GM18519 (cell line): ENCODE measurements around the gene MARVELD2.
A peak's percentile ranks its signal among the peaks of the same experiment; 100 is the strongest.
"Not testable (repeated sequence)": the region's sequence is repeated elsewhere in the genome, so short reads cannot be mapped to it uniquely, and the experiment has no call there.

Source experiments
- ATAC-seq: cut with Tn5 transposase; IDR thresholded peaks from one replicate; pipeline ENCODE4 v1.9.1; 2021; ENCODE audit warnings: mild to moderate bottlenecking, moderate library complexity; ENCODE audit not compliant: unreplicated experiment, low FRiP score

MARVELD2 gene

GRCh38 chr5:69414885-69415583 is at the start of gene MARVELD2:
MARVELD2 (plus strand) TSS chr5:69415116; CDS start chr5:69419386, 4,270 bp downstream.
- ATAC-seq: no peak

- no peak for ATAC-seq
Observed at GRCh38 chr5:69367697-69368279, 47.1 kb upstream of the MARVELD2 start.

GRCh38 chr5:69368458-69369339 is 46.2 kb upstream of the MARVELD2 start:
- ATAC-seq: no peak

DNA sequence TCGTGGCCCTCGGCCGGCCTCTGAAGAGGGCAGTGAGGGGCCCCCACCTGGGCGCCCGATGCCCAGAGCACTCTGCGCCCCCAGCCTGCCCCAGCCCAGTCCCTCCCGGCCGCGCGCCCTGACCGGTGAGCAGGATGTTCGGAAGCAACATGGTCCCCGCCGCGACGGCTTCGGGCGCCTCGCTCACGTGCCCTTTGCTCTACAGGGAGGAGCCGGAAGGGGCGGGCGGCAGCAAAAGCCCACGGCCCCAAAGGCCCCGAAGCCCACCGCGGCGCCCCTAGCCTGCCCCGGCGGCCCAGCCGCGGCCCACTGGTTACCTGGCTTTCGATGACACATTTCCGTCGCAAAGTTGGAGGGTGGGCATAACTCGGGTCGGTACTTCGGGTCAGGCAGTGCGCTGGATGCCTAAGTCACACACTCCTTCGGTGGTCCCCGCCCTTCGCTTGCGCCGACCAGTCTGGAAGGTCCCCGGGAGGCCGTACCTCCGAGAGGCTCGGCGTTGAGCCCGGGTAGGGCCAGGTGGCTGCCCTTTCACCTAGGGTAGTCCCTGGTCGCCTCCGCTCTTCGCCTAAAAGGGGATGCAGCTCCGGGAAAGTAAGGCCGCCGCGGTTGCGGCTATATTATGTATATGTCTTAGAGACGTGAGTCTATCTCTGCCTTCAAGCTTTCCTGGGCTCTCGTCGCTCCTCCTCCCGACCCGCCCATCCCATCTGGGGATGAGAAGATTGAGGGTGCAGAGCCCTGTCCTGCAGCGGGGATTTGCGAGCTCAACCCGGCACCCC is 45.4 kb upstream of the MARVELD2 start, which contains the start of the genes AK6, RAD17 and TAF9:
Gene AK6, minus strand, starts transcription at position 181 of the 782 bp plus-strand sequence. Its CDS starts 30 bp downstream, at position 151.
Gene RAD17, plus strand, starts transcription at position 479 of the 782 bp plus-strand sequence. CDS start 2,391 bp downstream, outside the sequence.
Gene TAF9, minus strand, starts transcription at position 181 of the 782 bp plus-strand sequence. CDS start 3,783 bp downstream, outside the sequence.
- peak; percentile 73 for ATAC-seq

DNA sequence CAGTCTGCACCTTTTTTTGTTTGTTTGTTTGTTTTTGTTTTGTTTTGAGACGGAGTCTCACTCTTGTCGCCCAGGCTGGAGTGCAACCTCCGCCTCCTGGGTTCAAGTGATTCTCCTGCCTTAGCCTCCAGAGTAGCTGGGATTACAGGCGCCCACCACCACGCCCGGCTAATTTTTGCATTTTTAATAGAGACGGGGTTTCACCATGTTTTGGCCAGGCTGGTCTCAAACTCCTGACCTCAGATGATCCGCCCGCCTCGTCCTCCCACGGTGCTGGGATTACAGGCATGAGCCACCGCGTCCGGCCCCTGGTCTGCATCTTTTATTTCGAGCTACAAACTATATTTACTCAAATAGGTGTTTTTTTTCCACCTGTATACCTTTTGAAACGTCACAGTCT is 44.6 kb upstream of the MARVELD2 start:
- not testable (repeated sequence) for ATAC-seq

- no peak for ATAC-seq
Observed at GRCh38 chr5:69372394-69372793, 42.5 kb upstream of the MARVELD2 start.

GRCh38 chr5:69374911-69375446 is 39.9 kb upstream of the MARVELD2 start:
- ATAC-seq: peak; percentile 55

DNA sequence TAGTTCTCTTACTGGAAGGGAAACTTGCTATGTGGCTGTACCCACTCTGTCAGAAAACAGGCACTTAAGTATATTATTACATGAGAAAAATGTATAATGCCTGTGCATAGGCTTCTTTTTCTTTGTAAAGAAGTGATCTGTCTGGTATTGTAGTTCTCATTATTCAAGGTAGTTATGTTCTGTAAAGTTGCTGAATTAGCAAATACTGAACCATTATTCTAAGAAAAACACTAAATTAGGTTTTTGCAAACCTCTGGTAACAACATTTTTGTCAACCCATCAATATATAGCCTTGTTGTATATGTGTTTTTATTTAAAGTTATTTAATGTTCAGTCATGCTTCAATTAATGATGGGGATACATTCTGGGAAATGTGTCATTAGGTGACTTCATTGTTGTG is 36.5 kb upstream of the MARVELD2 start:
- ATAC-seq: no peak

GRCh38 chr5:69404659-69405330 is 10.1 kb upstream of the MARVELD2 start:
- ATAC-seq: no peak

DNA sequence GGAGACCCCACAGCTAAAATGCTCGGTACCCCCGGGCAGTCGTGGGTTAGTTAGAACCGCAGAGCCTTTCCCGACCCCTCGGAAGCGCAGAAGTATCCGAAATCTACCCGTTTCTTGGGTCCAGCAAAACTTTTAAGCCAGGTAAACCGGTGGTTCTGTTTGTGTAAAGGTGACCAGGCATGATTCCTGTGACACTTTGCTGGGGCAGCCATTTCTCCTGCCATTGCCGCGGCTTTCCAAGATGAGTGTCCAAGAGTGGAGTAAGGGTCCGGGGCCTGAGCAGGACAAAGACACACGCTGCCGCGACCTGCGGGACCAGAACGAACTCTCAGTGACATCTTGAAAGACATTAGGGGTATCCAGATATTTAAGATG is 655 bp downstream of the MARVELD2 start:
- no peak for ATAC-seq

DNA sequence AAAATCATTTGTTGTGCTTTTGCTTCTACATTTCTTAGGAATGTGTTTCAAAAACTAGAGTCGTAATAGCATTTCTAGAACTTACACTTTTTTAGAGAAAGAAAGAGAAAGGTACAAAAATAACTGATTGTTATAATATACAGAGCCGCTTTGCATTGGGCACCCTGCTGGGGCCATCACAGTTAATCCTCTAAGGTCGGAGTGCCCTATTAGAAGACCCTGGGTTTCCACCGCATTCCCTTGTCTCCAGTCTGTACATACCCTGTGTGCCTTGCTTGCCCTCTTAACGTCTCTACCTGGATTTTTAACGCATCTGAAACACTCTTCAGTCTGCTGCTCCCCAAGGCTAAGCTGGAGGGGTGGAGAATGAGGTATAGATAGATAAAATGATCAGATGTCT is 1.3 kb downstream of the MARVELD2 start:
- ATAC-seq: no peak

DNA sequence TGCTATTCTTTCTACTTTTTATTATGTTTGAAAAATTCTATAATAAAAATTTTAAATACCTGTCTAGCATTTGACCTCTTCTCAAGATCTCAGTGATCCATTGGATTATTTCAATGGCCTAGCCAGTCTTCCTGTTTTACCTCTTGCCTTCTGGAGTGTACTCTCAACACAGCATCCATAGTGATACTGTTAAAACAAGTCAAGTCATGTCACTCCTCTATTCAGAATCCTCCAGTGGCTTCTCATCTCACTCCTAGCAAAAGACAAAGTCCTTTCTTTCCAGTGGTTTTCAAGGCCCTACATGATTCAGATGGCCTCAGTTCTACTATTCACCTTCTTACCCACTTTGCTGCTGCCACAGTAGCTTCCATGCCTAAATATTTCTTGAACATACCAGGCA is 1.8 kb downstream of the MARVELD2 start:
- no peak for ATAC-seq

GRCh38 chr5:69418554-69418953 is 3.6 kb downstream of the MARVELD2 start:
- no peak for ATAC-seq

- ATAC-seq: no peak
Observed at GRCh38 chr5:69431424-69432303, 16.7 kb downstream of the MARVELD2 start.

DNA sequence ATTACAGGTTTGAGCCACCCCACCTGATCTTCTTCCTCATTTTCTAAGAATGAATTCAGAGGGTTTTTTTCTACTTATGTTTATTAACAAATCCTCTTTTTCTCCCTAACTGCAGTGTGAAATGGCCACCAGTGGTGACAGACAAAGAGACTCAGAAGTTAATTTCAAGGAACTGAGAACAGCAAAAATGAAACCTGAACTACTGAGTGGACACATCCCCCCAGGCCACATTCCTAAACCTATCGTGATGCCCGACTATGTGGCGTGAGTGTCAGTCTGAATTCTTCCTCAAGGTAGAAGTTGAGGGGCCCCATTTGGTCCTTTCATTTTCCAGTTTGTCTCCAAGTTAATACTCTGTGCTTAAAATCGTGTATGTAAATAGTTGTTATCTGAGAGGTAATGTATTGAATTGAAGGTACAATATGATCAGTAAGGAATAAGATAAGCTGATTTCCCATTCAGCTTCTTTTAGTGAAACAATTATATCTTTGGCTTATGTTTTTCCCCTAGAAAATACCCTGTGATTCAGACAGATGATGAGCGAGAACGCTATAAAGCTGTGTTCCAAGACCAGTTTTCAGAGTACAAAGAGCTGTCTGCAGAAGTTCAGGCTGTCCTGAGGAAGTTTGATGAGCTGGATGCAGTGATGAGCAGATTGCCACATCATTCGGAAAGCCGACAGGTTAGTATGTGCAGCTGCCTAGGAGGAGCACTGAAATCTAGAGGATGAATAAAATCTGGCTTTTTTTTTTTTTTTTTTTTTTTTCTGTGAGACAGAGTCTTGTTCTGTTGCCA is 17.7 kb downstream of the MARVELD2 start:
- ATAC-seq: no peak

GRCh38 chr5:69435276-69435884 is 20.5 kb downstream of the MARVELD2 start:
- ATAC-seq: not testable (repeated sequence)

DNA sequence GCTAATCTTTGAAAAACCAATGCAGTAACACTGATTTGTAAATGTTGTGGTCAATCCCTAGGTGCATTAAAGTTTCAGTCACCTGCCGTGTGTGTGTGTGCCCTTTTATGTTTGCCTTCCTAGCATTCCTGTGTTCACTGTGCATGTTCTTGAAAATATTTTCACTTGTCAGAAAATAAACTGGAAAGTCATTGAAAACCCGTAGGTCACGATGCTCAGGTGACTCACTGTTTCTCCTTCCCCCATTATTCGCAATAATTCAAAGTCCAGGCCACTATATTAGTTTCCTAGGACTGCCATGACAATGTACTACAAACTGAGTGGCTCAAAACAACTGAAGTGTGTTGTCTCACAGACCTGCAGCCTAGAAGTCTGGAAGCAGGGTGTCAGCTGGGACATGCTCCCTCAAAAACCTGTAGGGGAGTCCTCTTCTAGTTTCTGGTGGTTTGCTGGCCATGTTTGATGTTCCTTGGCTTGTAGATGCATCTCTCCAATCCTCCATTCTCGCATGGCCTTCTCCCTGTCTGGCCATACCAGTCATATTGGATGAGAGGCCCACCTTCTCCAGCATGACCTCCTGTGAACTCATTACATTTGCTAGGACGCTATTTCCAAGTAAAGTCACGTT is 29.3 kb downstream of the MARVELD2 start:
- no peak for ATAC-seq
